HUES6 (cell line): ENCODE results near the gene PELI2.
A peak's percentile ranks its signal among the peaks of the same experiment; 100 is the strongest.

Experiments
- H3K27ac ChIP-seq: 2 replicates; pipeline ENCODE4 v1.7.0; 2013; ENCODE audit warnings: low read depth, mild to moderate bottlenecking, low read length, inconsistent platforms
- H3K27me3 ChIP-seq: 2 replicates; pipeline ENCODE4 v1.6.1; 2013; ENCODE audit warnings: low read length; ENCODE audit not compliant: control insufficient read depth, insufficient read depth
- H3K36me3 ChIP-seq: 2 replicates; pipeline ENCODE4 v1.6.1; 2013; ENCODE audit warnings: low read length; ENCODE audit not compliant: control insufficient read depth, insufficient read depth
- H3K4me1 ChIP-seq: 2 replicates; pipeline ENCODE4 v1.6.1; 2013; ENCODE audit warnings: low read length; ENCODE audit not compliant: control insufficient read depth, insufficient read depth
- H3K4me3 ChIP-seq: 2 replicates; pipeline ENCODE4 v1.5.1; 2013; ENCODE audit warnings: low read depth, low read length
- H3K9ac ChIP-seq: one replicate; pipeline ENCODE4 v1.6.1; 2013; ENCODE audit warnings: mild to moderate bottlenecking, low read length
- H3K9me3 ChIP-seq: 2 replicates; pipeline ENCODE4 v1.6.1; 2013; ENCODE audit warnings: low read depth, low read length; ENCODE audit not compliant: control insufficient read depth, insufficient read depth

The PELI2 gene

DNA sequence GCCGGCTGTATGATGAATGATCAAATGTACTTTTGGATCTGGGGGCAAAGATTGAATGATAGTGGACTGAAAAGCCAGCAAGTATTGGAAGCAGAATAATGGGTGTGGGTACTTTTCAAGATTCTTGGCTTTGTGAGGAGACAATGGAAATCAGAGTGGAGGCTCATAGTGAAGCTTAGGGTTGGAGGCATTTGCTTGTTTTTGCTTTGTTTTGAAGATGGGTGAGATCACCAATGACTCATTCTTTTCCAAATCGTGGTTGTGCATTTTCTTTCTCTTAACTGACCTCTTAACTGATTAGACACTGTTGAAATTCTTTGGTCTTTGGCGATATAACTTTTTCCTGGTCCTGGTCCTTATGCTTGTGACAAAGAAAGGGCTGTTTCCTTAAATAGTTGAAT lies 54.4 kb downstream of the PELI2 start:
- Histone ChIP-seq H3K27me3 (no peaks in the 10 kb centered on the region), H3K9me3 (no peaks in the 10 kb centered on the region), H3K4me1 (peaks cover 12% of the 10 kb centered on the region), H3K9ac (no peak overlapping the region), H3K36me3 (no peaks in the 10 kb centered on the region), H3K27ac (0 out of 2 replicates have a peak overlapping the region, but pooled peaks have one; percentile 4), H3K4me3 (no peak overlapping the region)

- Histone ChIP-seq H3K27ac (no peak overlapping the region), H3K9me3 (no peaks in the 10 kb centered on the region)
Observed at GRCh38 chr14:56173365-56173922, 55.2 kb downstream of the PELI2 start.

DNA sequence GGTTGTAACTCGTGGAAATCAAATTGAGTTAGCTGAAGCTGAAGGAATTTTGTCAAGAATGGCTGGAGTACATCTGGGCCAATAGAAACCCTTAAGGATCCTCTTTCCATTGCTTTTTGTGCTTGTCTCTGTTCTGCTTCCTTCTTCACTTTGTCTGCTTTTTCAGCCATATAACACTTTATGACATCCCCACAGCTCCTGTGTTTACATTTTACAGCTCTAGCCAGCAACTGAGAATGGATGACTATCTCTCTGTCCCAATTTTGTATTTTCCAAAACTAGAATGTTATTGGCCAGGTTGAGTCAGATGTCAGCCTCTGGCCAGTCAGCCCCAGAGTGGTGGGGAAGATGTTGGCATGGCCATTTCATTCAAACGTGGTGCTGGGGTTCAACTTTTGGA lies 57.6 kb downstream of the PELI2 start:
- Histone ChIP-seq H3K27me3 (no peaks in the 10 kb centered on the region), H3K27ac (no peak overlapping the region), H3K9me3 (no peaks in the 10 kb centered on the region), H3K36me3 (no peaks in the 10 kb centered on the region), H3K4me1 (peaks cover 17% of the 10 kb centered on the region), H3K9ac (no peak overlapping the region), H3K4me3 (no peak overlapping the region)

More at GRCh38 chr14:56173365-56173922, 55.2 kb downstream of the PELI2 start:
- Histone ChIP-seq H3K4me3 (no peak overlapping the region), H3K4me1 (peaks cover 15% of the 10 kb centered on the region), H3K36me3 (no peaks in the 10 kb centered on the region), H3K9ac (no peak overlapping the region), H3K27me3 (no peaks in the 10 kb centered on the region)

DNA sequence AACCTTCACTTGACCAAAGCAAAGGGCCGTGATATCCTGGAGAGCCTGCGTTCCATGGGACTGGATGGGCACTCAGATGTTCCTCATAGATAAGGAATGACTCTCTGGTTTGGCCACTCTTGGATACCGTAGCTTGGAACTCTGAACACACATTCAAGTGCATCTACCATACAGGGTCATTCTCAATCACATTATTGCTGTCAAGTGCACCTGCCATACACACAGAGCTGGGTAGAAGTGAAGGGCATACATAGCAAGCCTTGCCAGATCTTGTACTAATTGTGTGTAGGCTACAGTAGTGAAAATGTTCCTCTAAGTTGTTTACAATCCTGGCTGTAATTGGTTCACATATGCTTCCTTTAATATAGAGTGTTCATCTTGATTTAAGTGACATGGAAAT lies 58.3 kb downstream of the PELI2 start:
- no peaks in the 10 kb centered on the region for H3K27me3 ChIP-seq
- H3K9me3 ChIP-seq, result no peaks in the 10 kb centered on the region
- H3K36me3 ChIP-seq, result no peaks in the 10 kb centered on the region
- peaks cover 17% of the 10 kb centered on the region for H3K4me1 ChIP-seq
- H3K9ac ChIP-seq, result no peak overlapping the region
- H3K4me3 ChIP-seq, result no peak overlapping the region
- H3K27ac ChIP-seq, result no peak overlapping the region

GRCh38 chr14:56177036-56177435 lies 58.8 kb downstream of the PELI2 start:
- Histone ChIP-seq H3K27me3 (no peaks in the 10 kb centered on the region), H3K9me3 (no peaks in the 10 kb centered on the region), H3K4me1 (peaks cover 16% of the 10 kb centered on the region)

DNA sequence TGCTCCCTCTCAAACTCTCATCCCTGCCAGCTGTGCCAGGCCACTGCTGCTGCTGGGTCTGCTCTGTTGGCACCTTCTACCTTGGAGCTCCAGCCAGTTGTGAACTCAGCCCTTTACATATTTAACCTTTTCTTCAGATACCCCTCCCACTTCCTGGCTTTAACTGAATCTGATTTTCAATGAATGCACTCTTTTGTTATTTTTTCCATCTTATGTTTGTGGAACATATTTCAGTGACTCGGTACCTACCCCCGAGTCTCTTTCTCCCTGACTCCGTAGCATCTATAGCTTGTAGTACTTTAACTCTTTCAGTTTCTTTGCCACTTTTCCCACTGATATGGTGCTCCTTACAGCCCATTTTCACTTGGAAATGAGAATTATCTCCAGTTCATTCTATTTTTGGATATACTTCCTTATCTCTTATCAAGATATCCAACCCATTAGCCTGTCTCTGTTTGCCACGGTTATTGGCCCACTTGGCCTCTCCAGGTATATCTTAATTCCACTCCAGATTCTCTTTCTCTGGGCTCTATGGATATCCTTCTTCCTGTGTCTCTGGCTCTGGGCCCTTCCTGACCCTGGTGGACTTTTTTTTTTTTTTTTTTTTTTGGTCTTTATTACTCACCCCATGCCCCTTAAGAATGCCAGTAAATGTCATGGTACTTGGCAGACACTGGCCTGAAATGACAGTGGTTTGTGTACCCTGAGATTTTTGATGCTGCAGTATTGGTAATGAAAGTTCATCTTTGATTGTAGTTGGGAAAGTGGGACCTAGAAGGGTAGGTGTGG lies 62.7 kb downstream of the PELI2 start:
- Histone ChIP-seq H3K4me1 (peaks cover 5% of the 10 kb centered on the region; the same call in 1 of the 2 replicates), H3K4me3 (no peak overlapping the region), H3K9ac (no peak overlapping the region), H3K9me3 (no peaks in the 10 kb centered on the region), H3K27ac (no peak overlapping the region), H3K27me3 (no peaks in the 10 kb centered on the region), H3K36me3 (no peaks in the 10 kb centered on the region)

More at GRCh38 chr14:56177036-56177435, 58.8 kb downstream of the PELI2 start:
- no peak overlapping the region for H3K27ac ChIP-seq
- no peak overlapping the region for H3K9ac ChIP-seq
- H3K4me3 ChIP-seq, result no peak overlapping the region
- no peaks in the 10 kb centered on the region for H3K36me3 ChIP-seq

DNA sequence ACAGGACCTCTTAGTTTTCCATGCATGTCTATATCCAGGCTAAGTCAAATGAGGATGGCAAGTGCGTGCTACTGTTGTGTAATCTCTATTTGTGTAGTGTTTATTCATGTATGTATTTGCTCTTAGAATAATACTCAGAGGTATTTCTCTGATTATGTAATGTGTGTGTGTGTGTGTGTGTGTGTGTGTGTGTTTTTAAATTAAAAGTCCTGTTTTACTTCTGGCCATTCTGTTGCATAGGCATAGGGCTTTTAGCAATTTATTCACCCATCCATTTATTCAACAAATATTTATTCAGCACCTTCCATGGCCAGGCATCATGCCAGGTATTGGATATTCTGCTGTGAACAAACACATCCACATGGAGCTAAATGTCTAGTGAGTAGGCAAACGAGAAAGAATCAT lies 63.5 kb downstream of the PELI2 start:
- Histone ChIP-seq H3K27me3 (no peaks in the 10 kb centered on the region), H3K27ac (no peak overlapping the region), H3K4me3 (no peak overlapping the region), H3K4me1 (peaks cover 5% of the 10 kb centered on the region; the same call in 1 of the 2 replicates), H3K9me3 (no peaks in the 10 kb centered on the region), H3K36me3 (no peaks in the 10 kb centered on the region), H3K9ac (no peak overlapping the region)

GRCh38 chr14:56182410-56182809 lies 64.2 kb downstream of the PELI2 start:
- H3K27me3 ChIP-seq, result no peaks in the 10 kb centered on the region
- no peak overlapping the region for H3K27ac ChIP-seq
- peaks cover 5% of the 10 kb centered on the region; the same call in 1 of the 2 replicates for H3K4me1 ChIP-seq
- H3K9ac ChIP-seq, result no peak overlapping the region
- H3K4me3 ChIP-seq, result no peak overlapping the region
- H3K9me3 ChIP-seq, result no peaks in the 10 kb centered on the region
- no peaks in the 10 kb centered on the region for H3K36me3 ChIP-seq

- Histone ChIP-seq H3K27me3 (no peaks in the 10 kb centered on the region), H3K36me3 (no peaks in the 10 kb centered on the region), H3K4me1 (0 out of 2 replicates have a peak, but pooled peaks cover 4% of the 10 kb centered on the region), H3K27ac (no peak overlapping the region), H3K9me3 (no peaks in the 10 kb centered on the region), H3K9ac (no peak overlapping the region), H3K4me3 (no peak overlapping the region)
Observed at GRCh38 chr14:56183631-56184157, 65.5 kb downstream of the PELI2 start.

- Histone ChIP-seq H3K4me3 (no peak overlapping the region), H3K27me3 (no peaks in the 10 kb centered on the region), H3K36me3 (no peaks in the 10 kb centered on the region), H3K4me1 (0 out of 2 replicates have a peak, but pooled peaks cover 4% of the 10 kb centered on the region), H3K27ac (no peak overlapping the region), H3K9ac (no peak overlapping the region), H3K9me3 (no peaks in the 10 kb centered on the region)
Observed at GRCh38 chr14:56185992-56186391, 67.8 kb downstream of the PELI2 start.

DNA sequence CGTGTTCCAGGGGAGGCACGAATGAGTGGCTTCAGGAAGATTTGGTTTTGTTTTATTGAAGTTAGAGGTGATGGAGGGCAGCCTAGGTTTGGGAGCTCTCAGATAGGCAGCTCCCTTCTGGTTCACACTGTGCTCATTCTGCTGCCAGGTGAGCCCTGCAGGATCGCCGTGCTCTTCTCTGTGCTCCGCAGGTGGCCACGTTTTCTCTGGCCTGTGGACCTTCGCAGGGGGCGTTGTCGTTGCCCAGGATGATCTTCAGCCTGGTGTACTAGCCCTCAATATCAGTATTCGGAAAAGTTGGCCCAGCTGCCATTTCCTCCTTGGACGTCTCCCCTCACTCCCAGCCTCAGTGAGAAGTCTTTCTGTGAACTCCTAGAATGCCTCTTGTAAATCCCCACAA lies 69.5 kb downstream of the PELI2 start:
- Histone ChIP-seq H3K27ac (no peak overlapping the region), H3K4me3 (no peak overlapping the region), H3K9ac (no peak overlapping the region), H3K27me3 (no peaks in the 10 kb centered on the region), H3K4me1 (0 out of 2 replicates have a peak, but pooled peaks cover 4% of the 10 kb centered on the region), H3K36me3 (no peaks in the 10 kb centered on the region), H3K9me3 (no peaks in the 10 kb centered on the region)
